ENCODE data around the gene ISL2. TPM values are rescaled to one million over a fixed set of nuclear protein-coding genes. Genes with fewer than 3 reads are reported as not detected.

ISL2 gene
- total and polyA plus RNA-seq, 2 of the 13 experiments (the other 11 are each of a cell fraction or from before 2014, with no cell fraction given) = 4.3 to 5.1 TPM

GRCh38 chr15:76311100-76311953 is 25.2 kb upstream of the ISL2 start, which contains the start of gene ETFA (continued):
- TF ChIP-seq MYPOP (CRISPR knock-in tag; IDR thresholded peaks at IDR 0.05) = peak; percentile 69; the same call in 1 of the 2 replicates
- TF ChIP-seq ATF7-NPFF (CRISPR knock-in tag; IDR thresholded peaks at IDR 0.05; ENCODE audit: low read depth) = peak; percentile 93
- TF ChIP-seq USF2 (IDR thresholded peaks at IDR 0.05; ENCODE audit: low read depth, low read length) = peak; percentile 53; the same call in 1 of the 2 replicates
- peak; percentile 76 for TF ChIP-seq USF2 (CRISPR knock-in tag; IDR thresholded peaks at IDR 0.05; ENCODE audit: borderline replicate concordance)
- TF ChIP-seq THAP7 (CRISPR knock-in tag; IDR thresholded peaks at IDR 0.05) = no peak
- TF ChIP-seq ZBTB43 (CRISPR knock-in tag; conservative IDR thresholded peaks at IDR 0.05) = no peak
- no peak for TF ChIP-seq NFKBIZ (CRISPR knock-in tag; IDR thresholded peaks at IDR 0.05)
- TF ChIP-seq NAIF1 (CRISPR knock-in tag; IDR thresholded peaks at IDR 0.05; ENCODE audit: borderline replicate concordance) = peak; percentile 76; the same call in 1 of the 2 replicates
- TF ChIP-seq PRDM10 (CRISPR knock-in tag; IDR thresholded peaks at IDR 0.05; ENCODE audit: low read depth) = peak; percentile 48; the same call in 1 of the 2 replicates
- TF ChIP-seq MTA1 (CRISPR knock-in tag; IDR thresholded peaks at IDR 0.05; ENCODE audit: borderline replicate concordance) = peak; percentile 84; the same call in 1 of the 2 replicates
- TF ChIP-seq DNMT1 (CRISPR knock-in tag; IDR thresholded peaks at IDR 0.05) = peak; percentile 48
- TF ChIP-seq IKZF1 (IDR thresholded peaks at IDR 0.05) = no peak
- peak; percentile 92 for TF ChIP-seq TFDP1 (CRISPR knock-in tag; IDR thresholded peaks at IDR 0.05; ENCODE audit: borderline replicate concordance)
- TF ChIP-seq ZNF704 (CRISPR knock-in tag; IDR thresholded peaks at IDR 0.05; ENCODE audit: borderline replicate concordance) = peak; percentile 90; the same call in 1 of the 2 replicates
- TF ChIP-seq ZKSCAN8 (CRISPR knock-in tag; IDR thresholded peaks at IDR 0.05; ENCODE audit: borderline replicate concordance) = peak; percentile 67; the same call in 1 of the 2 replicates
